Measurements from ENCODE around the gene PLCL2. TPM values are rescaled to one million over a fixed set of nuclear protein-coding genes. Genes with fewer than 3 reads are reported as not detected.

The PLCL2 gene
- total RNA-seq, 2 donors from 2014 or later = 17.8 to 20.5 TPM

GRCh38 chr3:17028363-17028762 lies 143.6 kb downstream of the PLCL2 start:
- Mint-ChIP-seq H3K36me3 (peaks cover 0 to 21% of the 10 kb centered on the region in 2 donors), H3K9me3 (no peaks in the 10 kb centered on the region)
- no peak for ATAC-seq

GRCh38 chr3:17030438-17030837 lies 145.7 kb downstream of the PLCL2 start:
- no peaks in the 10 kb centered on the region for H3K9me3 Mint-ChIP-seq

More at GRCh38 chr3:17028363-17028762, 143.6 kb downstream of the PLCL2 start:
- no peak overlapping the region for H3K27ac Mint-ChIP-seq
- no peak for DNase-seq (ENCODE audit: low spot score in 2 of 2)

GRCh38 chr3:17030956-17031652 lies 146.3 kb downstream of the PLCL2 start:
- DNase-seq (ENCODE audit: low spot score in 2 of 2) = no peak

More at GRCh38 chr3:17030438-17030837, 145.7 kb downstream of the PLCL2 start:
- H3K27ac Mint-ChIP-seq = no peak overlapping the region
- ATAC-seq (no peak), DNase-seq (ENCODE audit: low spot score in 2 of 2) (no peak)
- peaks cover 0 to 5% of the 10 kb centered on the region in 2 donors for H3K36me3 Mint-ChIP-seq

GRCh38 chr3:17032407-17033034 lies 147.8 kb downstream of the PLCL2 start:
- no peak for DNase-seq (ENCODE audit: low spot score in 2 of 2)
- Mint-ChIP-seq H3K36me3 (no peaks in the 10 kb centered on the region), H3K27ac (no peak overlapping the region), H3K9me3 (no peaks in the 10 kb centered on the region)
- no peak for ATAC-seq

More at GRCh38 chr3:17030956-17031652, 146.3 kb downstream of the PLCL2 start:
- H3K36me3 Mint-ChIP-seq = peaks cover 0 to 1% of the 10 kb centered on the region in 2 donors
- H3K9me3 Mint-ChIP-seq = no peaks in the 10 kb centered on the region
- no peak overlapping the region for H3K27ac Mint-ChIP-seq
- peak in 1 of 2 donors; percentile 48 for ATAC-seq

- Mint-ChIP-seq H3K9me3 (no peaks in the 10 kb centered on the region), H3K27ac (no peak overlapping the region), H3K36me3 (no peaks in the 10 kb centered on the region)
- ATAC-seq (peak; percentile 80 to 83), DNase-seq (ENCODE audit: low spot score in 2 of 2) (no peak)
These were observed 148.9 kb downstream of the PLCL2 start for GRCh38 chr3:17033516-17034168.

- H3K27ac Mint-ChIP-seq = no peak overlapping the region
- ATAC-seq (no peak), DNase-seq (ENCODE audit: low spot score in 2 of 2) (no peak)
- no peaks in the 10 kb centered on the region for H3K36me3 Mint-ChIP-seq
- no peaks in the 10 kb centered on the region for H3K9me3 Mint-ChIP-seq
These were observed 150.3 kb downstream of the PLCL2 start for GRCh38 chr3:17035033-17035432.

GRCh38 chr3:17035966-17036365 lies 151.2 kb downstream of the PLCL2 start:
- no peak for ATAC-seq

GRCh38 chr3:17038141-17038540 lies 153.4 kb downstream of the PLCL2 start:
- no peak overlapping the region for H3K27ac Mint-ChIP-seq
- no peak for DNase-seq (ENCODE audit: low spot score in 2 of 2)
- H3K9me3 Mint-ChIP-seq = no peaks in the 10 kb centered on the region
- ATAC-seq = no peak
- H3K36me3 Mint-ChIP-seq = peaks cover 0 to 5% of the 10 kb centered on the region in 2 donors

More at GRCh38 chr3:17035966-17036365, 151.2 kb downstream of the PLCL2 start:
- H3K27ac Mint-ChIP-seq = no peak overlapping the region
- no peaks in the 10 kb centered on the region for H3K9me3 Mint-ChIP-seq
- H3K36me3 Mint-ChIP-seq = no peaks in the 10 kb centered on the region
- no peak for DNase-seq (ENCODE audit: low spot score in 2 of 2)

GRCh38 chr3:17038900-17039553 lies 154.3 kb downstream of the PLCL2 start:
- DNase-seq (ENCODE audit: low spot score in 2 of 2) (no peak), ATAC-seq (peak in 1 of 2 donors; percentile 82)
- H3K9me3 Mint-ChIP-seq = no peaks in the 10 kb centered on the region
- peak overlapping the region in 1 of 2 donors; percentile 12 for H3K27ac Mint-ChIP-seq
- peaks cover 6 to 10% of the 10 kb centered on the region in 2 donors for H3K36me3 Mint-ChIP-seq

GRCh38 chr3:17039594-17039993 lies 154.8 kb downstream of the PLCL2 start:
- H3K9me3 Mint-ChIP-seq = no peaks in the 10 kb centered on the region
- peaks cover 8 to 10% of the 10 kb centered on the region in 2 donors for H3K36me3 Mint-ChIP-seq
- ATAC-seq = peak in 1 of 2 donors; percentile 38
- no peak for DNase-seq (ENCODE audit: low spot score in 2 of 2)
- peak overlapping the region in 1 of 2 donors; percentile 12 for H3K27ac Mint-ChIP-seq

- Mint-ChIP-seq H3K27ac (peak overlapping the region in 1 of 2 donors; percentile 72), H3K9me3 (no peaks in the 10 kb centered on the region), H3K36me3 (peaks cover 13 to 18% of the 10 kb centered on the region in 2 donors)
- DNase-seq (ENCODE audit: low spot score in 2 of 2) (no peak), ATAC-seq (no peak)
These were observed 155.7 kb downstream of the PLCL2 start for GRCh38 chr3:17040322-17040989.

GRCh38 chr3:17040990-17041377 lies 156.2 kb downstream of the PLCL2 start:
- ATAC-seq (no peak), DNase-seq (ENCODE audit: low spot score in 2 of 2) (no peak)
- Mint-ChIP-seq H3K9me3 (no peaks in the 10 kb centered on the region), H3K27ac (peak overlapping the region in 1 of 2 donors; percentile 72), H3K36me3 (peaks cover 19 to 24% of the 10 kb centered on the region in 2 donors)

GRCh38 chr3:17044855-17045254 lies 160.1 kb downstream of the PLCL2 start:
- Mint-ChIP-seq H3K36me3 (peaks cover 46 to 51% of the 10 kb centered on the region in 2 donors), H3K9me3 (peaks cover 3 to 7% of the 10 kb centered on the region in 2 donors), H3K27ac (peak overlapping the region in 1 of 2 donors; percentile 31)
- DNase-seq (ENCODE audit: low spot score in 2 of 2) (no peak), ATAC-seq (peak in 1 of 2 donors; percentile 94)

- H3K9me3 Mint-ChIP-seq = peaks cover 5 to 10% of the 10 kb centered on the region in 2 donors
- no peak for DNase-seq (ENCODE audit: low spot score in 2 of 2)
- peaks cover 55 to 60% of the 10 kb centered on the region in 2 donors for H3K36me3 Mint-ChIP-seq
- peak overlapping the region in 1 of 2 donors; percentile 58 for H3K27ac Mint-ChIP-seq
- no peak for ATAC-seq
These were observed 160.9 kb downstream of the PLCL2 start for GRCh38 chr3:17045705-17046104.

- ATAC-seq = no peak
- DNase-seq (ENCODE audit: low spot score in 2 of 2) = no peak
- peaks cover 8 to 14% of the 10 kb centered on the region in 2 donors for H3K9me3 Mint-ChIP-seq
- H3K27ac Mint-ChIP-seq = no peak overlapping the region
- peaks cover 60 to 64% of the 10 kb centered on the region in 2 donors for H3K36me3 Mint-ChIP-seq
These were observed 161.9 kb downstream of the PLCL2 start for GRCh38 chr3:17046623-17047022.

GRCh38 chr3:17047162-17047561 lies 162.4 kb downstream of the PLCL2 start:
- H3K27ac Mint-ChIP-seq = no peak overlapping the region
- H3K36me3 Mint-ChIP-seq = peaks cover 65 to 69% of the 10 kb centered on the region in 2 donors
- no peak for DNase-seq (ENCODE audit: low spot score in 2 of 2)
- peaks cover 8 to 19% of the 10 kb centered on the region in 2 donors for H3K9me3 Mint-ChIP-seq
- ATAC-seq = peak; percentile 32 to 49

Data from activated naive CD4-positive, alpha-beta T cell treated with anti-CD3 and anti-CD28 coated beads, Interleukin-2, amount 50 U/mL, for 72 hours (primary cell).